Superior temporal gyrus (tissue), 1 donor: ENCODE results near the gene CUL5.

Experiments
- DNase-seq: peaks from one replicate; pipeline ENCODE4 v3.0.0-alpha.2; 2016; ENCODE audit errors: extremely low spot score

Gene CUL5

GRCh38 chr11:108008656-108009496 lies at the start of gene CUL5:
Gene CUL5 (plus strand): TSS chr11:108008898. CDS start chr11:108009349, 451 bp downstream.
- DNase-seq, result peak; percentile 92

- DNase-seq, result no peak
Measured at GRCh38 chr11:107961480-107961879, 47.2 kb upstream of the CUL5 start.

- no peak for DNase-seq
Measured at GRCh38 chr11:107962181-107962580, 46.5 kb upstream of the CUL5 start.

GRCh38 chr11:107963091-107963490 lies 45.6 kb upstream of the CUL5 start:
- DNase-seq, result no peak

- no peak for DNase-seq
Measured at GRCh38 chr11:107969219-107969618, 39.5 kb upstream of the CUL5 start.

GRCh38 chr11:107970049-107970448 lies 38.6 kb upstream of the CUL5 start:
- DNase-seq, result no peak

- DNase-seq, result no peak
Measured at GRCh38 chr11:107973641-107974040, 35.1 kb upstream of the CUL5 start.

GRCh38 chr11:107988397-107989158 lies 20.1 kb upstream of the CUL5 start:
- no peak for DNase-seq

- no peak for DNase-seq
Measured at GRCh38 chr11:107991868-107992414, 16.8 kb upstream of the CUL5 start.

GRCh38 chr11:107996006-107996776 lies 12.5 kb upstream of the CUL5 start:
- DNase-seq, result no peak

GRCh38 chr11:107998761-107999160 lies 9.9 kb upstream of the CUL5 start:
- no peak for DNase-seq

- DNase-seq, result no peak
Measured at GRCh38 chr11:107999759-108000455, 8.8 kb upstream of the CUL5 start.

- no peak for DNase-seq
Measured at GRCh38 chr11:108002476-108002875, 6.2 kb upstream of the CUL5 start.

GRCh38 chr11:108003623-108004022 lies 5.1 kb upstream of the CUL5 start:
- DNase-seq, result no peak

GRCh38 chr11:108007819-108008218 lies 879 bp upstream of the CUL5 start:
- no peak for DNase-seq

- DNase-seq, result no peak
Measured at GRCh38 chr11:108009497-108010370, 1.0 kb downstream of the CUL5 start.

GRCh38 chr11:108012139-108012725 lies 3.5 kb downstream of the CUL5 start:
- DNase-seq, result no peak

- DNase-seq, result no peak
Measured at GRCh38 chr11:108016647-108017046, 7.9 kb downstream of the CUL5 start.

GRCh38 chr11:108018708-108019107 lies 10.0 kb downstream of the CUL5 start:
- DNase-seq, result no peak
